Measurements from ENCODE around the gene IGSF9B. TPM values are rescaled to one million over a fixed set of nuclear protein-coding genes. Genes with fewer than 3 reads are reported as not detected.

Gene IGSF9B
- total RNA-seq, 4 donors from 2014 or later, result 21.7 to 130 (median 58.6) TPM

GRCh38 chr11:133931449-133932060, 25.2 kb downstream of the IGSF9B start:
- H3K4me3 ChIP-seq, result no peak overlapping the region
- H3K36me3 ChIP-seq, result peaks cover 10 to 62% (median 54%) of the 10 kb centered on the region in 4 donors
- peaks cover 34 to 83% (median 69%) of the 10 kb centered on the region in 4 donors for H3K4me1 ChIP-seq
- TF ChIP-seq POLR2AphosphoS5 (IDR thresholded peaks at IDR 0.05) (no peak), POLR2A (IDR thresholded peaks at IDR 0.05; ENCODE audit: low read depth) (no peak), EP300 (IDR thresholded peaks at IDR 0.05) (no peak)
- TF ChIP-seq, protein P1, sequence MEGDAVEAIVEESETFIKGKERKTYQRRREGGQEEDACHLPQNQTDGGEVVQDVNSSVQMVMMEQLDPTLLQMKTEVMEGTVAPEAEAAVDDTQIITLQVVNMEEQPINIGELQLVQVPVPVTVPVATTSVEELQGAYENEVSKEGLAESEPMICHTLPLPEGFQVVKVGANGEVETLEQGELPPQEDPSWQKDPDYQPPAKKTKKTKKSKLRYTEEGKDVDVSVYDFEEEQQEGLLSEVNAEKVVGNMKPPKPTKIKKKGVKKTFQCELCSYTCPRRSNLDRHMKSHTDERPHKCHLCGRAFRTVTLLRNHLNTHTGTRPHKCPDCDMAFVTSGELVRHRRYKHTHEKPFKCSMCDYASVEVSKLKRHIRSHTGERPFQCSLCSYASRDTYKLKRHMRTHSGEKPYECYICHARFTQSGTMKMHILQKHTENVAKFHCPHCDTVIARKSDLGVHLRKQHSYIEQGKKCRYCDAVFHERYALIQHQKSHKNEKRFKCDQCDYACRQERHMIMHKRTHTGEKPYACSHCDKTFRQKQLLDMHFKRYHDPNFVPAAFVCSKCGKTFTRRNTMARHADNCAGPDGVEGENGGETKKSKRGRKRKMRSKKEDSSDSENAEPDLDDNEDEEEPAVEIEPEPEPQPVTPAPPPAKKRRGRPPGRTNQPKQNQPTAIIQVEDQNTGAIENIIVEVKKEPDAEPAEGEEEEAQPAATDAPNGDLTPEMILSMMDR (IDR thresholded peaks at IDR 0.05), result no peak
- peak overlapping the region; percentile 67 to 77 (median 70) for H3K27ac ChIP-seq (replicated peaks in 1 of 4)
- 85% methylated on average over 18 of the region's 19 CpGs for WGBS
- intact Hi-C loops (cut with DNase I), result no loop called here
- DNase-seq (ENCODE audit: extremely low spot score), result no peak
- no peaks in the 10 kb centered on the region for H3K9me3 ChIP-seq
- peaks cover 0 to 4% (median 0%) of the 10 kb centered on the region in 4 donors for H3K27me3 ChIP-seq

GRCh38 chr11:133930767-133931448, 25.9 kb downstream of the IGSF9B start:
- DNase-seq (ENCODE audit: extremely low spot score), result no peak
- no peak overlapping the region for H3K4me3 ChIP-seq
- H3K27me3 ChIP-seq, result peaks cover 0 to 4% (median 0%) of the 10 kb centered on the region in 4 donors
- peak; percentile 48 to 56 for TF ChIP-seq POLR2AphosphoS5 (IDR thresholded peaks at IDR 0.05)
- TF ChIP-seq, protein P1 (IDR thresholded peaks at IDR 0.05), result peak; percentile 53 to 80 (median 55)
- peak; percentile 33 for TF ChIP-seq EP300 (IDR thresholded peaks at IDR 0.05)
- TF ChIP-seq POLR2A (IDR thresholded peaks at IDR 0.05; ENCODE audit: low read depth), result no peak
- intact Hi-C loops (cut with DNase I), result no loop called here
- WGBS, result 80% methylated on average over 12 of the region's 36 CpGs
- H3K9me3 ChIP-seq, result no peaks in the 10 kb centered on the region
- H3K36me3 ChIP-seq, result peaks cover 14 to 62% (median 54%) of the 10 kb centered on the region in 4 donors
- peaks cover 34 to 76% (median 69%) of the 10 kb centered on the region in 4 donors for H3K4me1 ChIP-seq
- H3K27ac ChIP-seq (replicated peaks in 1 of 4), result peak overlapping the region; percentile 67 to 77 (median 70)

DNA sequence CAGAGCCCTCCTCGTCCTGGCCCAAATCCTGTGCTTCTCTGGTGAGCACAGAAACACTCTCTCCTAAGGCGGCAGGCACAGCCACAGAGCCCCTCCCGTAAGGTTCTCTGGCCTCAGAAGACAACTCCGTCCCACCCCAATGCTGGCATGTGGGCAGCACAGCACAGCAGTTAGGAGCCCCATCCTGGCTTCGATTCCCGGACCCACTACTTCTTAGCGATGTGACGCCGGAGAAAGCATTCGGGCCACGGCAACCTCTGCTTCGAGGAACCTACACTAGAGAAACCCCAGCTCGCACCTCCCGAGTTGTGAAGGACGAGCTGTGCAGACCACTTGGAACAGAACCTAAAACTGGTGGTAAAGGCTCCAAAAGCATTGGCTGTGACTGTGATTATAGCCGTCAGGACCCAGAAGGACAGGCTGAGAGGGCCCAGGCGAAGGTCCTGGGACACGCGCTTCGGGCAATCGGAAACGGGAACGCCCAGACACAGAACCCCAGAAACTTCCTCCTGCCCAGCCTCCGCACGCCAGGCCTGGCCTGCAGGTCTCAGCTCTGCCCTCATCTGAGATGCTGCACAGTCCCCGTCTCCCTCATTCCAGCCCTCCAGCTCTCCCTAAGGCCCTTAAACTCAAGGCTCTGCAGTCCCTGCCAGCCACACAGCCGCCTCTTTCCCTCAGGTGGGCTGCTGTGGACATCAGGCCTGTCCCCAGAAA, 26.6 kb downstream of the IGSF9B start:
- TF ChIP-seq, protein P1 (IDR thresholded peaks at IDR 0.05), result no peak
- TF ChIP-seq POLR2AphosphoS5 (IDR thresholded peaks at IDR 0.05) (no peak), POLR2A (IDR thresholded peaks at IDR 0.05; ENCODE audit: low read depth) (no peak), EP300 (IDR thresholded peaks at IDR 0.05) (no peak)
- Histone ChIP-seq H3K27me3 (peaks cover 0 to 4% (median 0%) of the 10 kb centered on the region in 4 donors), H3K4me3 (no peak overlapping the region), H3K36me3 (peaks cover 15 to 62% (median 54%) of the 10 kb centered on the region in 4 donors), H3K27ac (replicated peaks in 1 of 4) (peak overlapping the region; percentile 67 to 77 (median 70)), H3K9me3 (no peaks in the 10 kb centered on the region), H3K4me1 (peaks cover 29 to 69% (median 62%) of the 10 kb centered on the region in 4 donors)
- intact Hi-C loops (cut with DNase I), result no loop called here
- no peak for DNase-seq (ENCODE audit: extremely low spot score)
- WGBS, result 89% methylated on average over 22 of the region's 27 CpGs

DNA sequence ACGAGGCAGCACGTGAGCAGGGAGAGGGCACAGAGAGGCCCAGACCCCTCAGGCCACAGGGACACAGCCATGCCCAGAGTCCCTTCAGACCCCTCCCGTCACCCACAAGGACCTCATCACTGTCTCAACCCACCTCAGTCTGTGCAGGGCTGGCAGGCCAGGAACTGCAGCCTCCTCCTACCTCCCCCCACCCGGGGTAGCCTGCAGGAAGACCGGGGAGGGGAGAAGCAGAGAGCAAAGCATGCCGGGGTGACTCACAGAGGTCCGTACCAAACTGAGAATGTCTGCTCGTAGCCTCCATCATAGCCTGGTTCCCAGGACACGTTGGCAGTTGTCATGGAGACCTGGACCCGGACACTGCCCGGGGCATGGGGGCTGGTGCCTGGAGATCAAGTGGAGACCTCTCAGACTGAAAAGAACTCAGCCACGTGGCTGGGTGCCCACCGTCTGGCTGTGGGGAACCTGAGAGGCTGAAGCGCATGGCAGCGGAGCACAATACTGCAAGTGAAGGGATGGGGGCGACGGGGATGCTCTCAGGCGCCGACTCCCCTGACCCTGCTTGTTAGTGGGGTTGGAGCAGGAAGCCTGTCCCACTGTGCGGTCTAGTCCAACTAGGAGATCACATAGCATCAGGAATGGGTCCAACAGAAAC, 27.2 kb downstream of the IGSF9B start:
- H3K9me3 ChIP-seq, result no peaks in the 10 kb centered on the region
- intact Hi-C loops (cut with DNase I), result loop anchor here (2.0 to 5.0 kb wide), 2 partner anchors 115 to 203 kb away; no protein-coding TSS in a partner anchor
- H3K36me3 ChIP-seq, result peaks cover 21 to 62% (median 55%) of the 10 kb centered on the region in 4 donors
- H3K27ac ChIP-seq (replicated peaks in 1 of 4), result peak overlapping the region; percentile 67 to 77 (median 70)
- no peak for DNase-seq (ENCODE audit: extremely low spot score)
- TF ChIP-seq POLR2A (IDR thresholded peaks at IDR 0.05; ENCODE audit: low read depth) (no peak), POLR2AphosphoS5 (IDR thresholded peaks at IDR 0.05) (no peak), EP300 (IDR thresholded peaks at IDR 0.05) (no peak)
- TF ChIP-seq, protein P1 (IDR thresholded peaks at IDR 0.05), result no peak
- 58% methylated on average over 10 of the region's 20 CpGs for WGBS
- H3K27me3 ChIP-seq, result peaks cover 0 to 4% (median 0%) of the 10 kb centered on the region in 4 donors
- peaks cover 23 to 62% (median 56%) of the 10 kb centered on the region in 4 donors for H3K4me1 ChIP-seq
- no peak overlapping the region for H3K4me3 ChIP-seq
